Spleen (tissue), 7 donors: ENCODE results near the gene ZC2HC1C.

ENCODE experiments used
- CTCF ChIP-seq, 11 experiments: fragments of 200-600 bp in 7 of 11; fragments of 450-650 bp in 4 of 11; sonication (generic) in 4 of 11; IDR thresholded peaks in 8 of 11; conservative IDR thresholded peaks in 3 of 11; 1 replicate in 7 of 11; 2 replicates in 4 of 11; pipeline versions ENCODE4 v1.4.0 to v1.8.0; 2016 to 2021; ENCODE audit warnings: antibody characterized with exemption in 11 of 11, inconsistent platforms in 4 of 11, mild to moderate bottlenecking in 1 of 11
- POLR2A ChIP-seq, 3 donors: fragments of 450-650 bp; IDR thresholded peaks; one replicate each; pipeline ENCODE4 v1.5.1; 2017; ENCODE audit warnings: antibody characterized with exemption in 3 of 3, mild to moderate bottlenecking in 1 of 3
- POLR2AphosphoS5 ChIP-seq, 3 donors: sonication (generic); formaldehyde crosslinking; IDR thresholded peaks; one replicate each; pipeline ENCODE4 v1.5.1; 2017; ENCODE audit warnings: antibody characterized with exemption in 3 of 3
- donor health status: DM: no; HTN: no; CAD: no; lungs with moderate emphysema.
- donor health status: DM: no; HTN: no; CAD: no.
- donor health status: DM: no; HTN: no; CAD: no.

GRCh38 chr14:75113932-75114539, 44.6 kb downstream of the ZC2HC1C start:
- TF ChIP-seq CTCF (IDR thresholded peaks at IDR 0.05 in 8 of 11, conservative IDR thresholded peaks at IDR 0.05 in 3 of 11) (no peak), POLR2A (IDR thresholded peaks at IDR 0.05) (no peak), POLR2AphosphoS5 (IDR thresholded peaks at IDR 0.05) (no peak)
